T-cell (primary cell): Measurements from ENCODE around the gene GAS2L1. TPM values are rescaled to one million over a fixed set of nuclear protein-coding genes. Genes with fewer than 3 reads are reported as not detected.
"Not testable (repeated sequence)": the region's sequence is repeated elsewhere in the genome, so short reads cannot be mapped to it uniquely, and the experiment has no call there.

Experiments used
- ATAC-seq, 4 experiments: fragments of 200-7000 bp in 3 of 4; fragments of 150-1000 bp in 1 of 4; cut with Tn5 transposase; replicated peaks in 1 of 4; 1 replicate in 3 of 4; 2 replicates in 1 of 4; pipeline ENCODE4 v1.10.0; 2021; ENCODE audit warnings: moderate library complexity in 3 of 4, mild to moderate bottlenecking in 2 of 4, moderate number of reproducible peaks in 1 of 4
- CTCF ChIA-PET, 2 donors: fragments of 300-600 bp; sonication (Branson Sonifier 250); formaldehyde crosslinking; loops; one replicate each; lab custom pipeline; 2022; ENCODE audit warnings: antibody characterized with exemption in 2 of 2; lab: Charles Lee
- POLR2A ChIA-PET, 2 donors: fragments of 300-600 bp; sonication (Branson Sonifier 250); formaldehyde crosslinking; loops; one replicate each; lab custom pipeline; 2022; ENCODE audit warnings: antibody characterized with exemption in 2 of 2; lab: Charles Lee
- DNase-seq, 35 experiments: peaks; one replicate each; pipeline versions ENCODE4 v3.0.0 to v3.0.0-alpha.2; 2013 to 2023
- H3K27ac ChIP-seq: one replicate; pipeline ENCODE4 v1.5.1; 2013; ENCODE audit warnings: low read length
- H3K27me3 ChIP-seq, 2 experiments: replicated peaks in 1 of 2; 1 replicate in 1 of 2; 2 replicates in 1 of 2; pipeline versions ENCODE4 v1.6.1 to v1.7.0; 2013; ENCODE audit warnings: low read length in 1 of 2, mixed read lengths in 1 of 2; ENCODE audit not compliant: control insufficient read depth in 2 of 2, insufficient read depth in 2 of 2; ENCODE audit errors: extremely low read depth in 1 of 2
- H3K36me3 ChIP-seq, 2 donors: 1 replicate in 1 of 2; 2 replicates in 1 of 2; pipeline versions ENCODE4 v1.6.1 to v1.7.0; 2013; ENCODE audit warnings: low read length in 1 of 2; ENCODE audit not compliant: control insufficient read depth in 2 of 2, insufficient read depth in 1 of 2; ENCODE audit errors: extremely low read depth in 1 of 2
- H3K4me1 ChIP-seq, 2 experiments: 1 replicate in 1 of 2; 2 replicates in 1 of 2; pipeline versions ENCODE4 v1.6.1 to v1.7.0; 2013; ENCODE audit warnings: low read length in 2 of 2, mixed read lengths in 1 of 2; ENCODE audit not compliant: insufficient read depth in 2 of 2, control insufficient read depth in 1 of 2; ENCODE audit errors: extremely low read depth in 1 of 2
- H3K4me3 ChIP-seq, 2 donors: 1 replicate in 1 of 2; 2 replicates in 1 of 2; pipeline versions ENCODE4 v1.5.1 to v1.7.0; 2013; ENCODE audit warnings: mild to moderate bottlenecking in 2 of 2, low read length in 1 of 2, moderate library complexity in 1 of 2; ENCODE audit not compliant: control insufficient read depth in 1 of 2; ENCODE audit errors: extremely low read depth in 1 of 2
- H3K9me3 ChIP-seq: 2 replicates; pipeline ENCODE4 v1.7.0; 2013
- H3K27ac Mint-ChIP-seq, 2 donors: one replicate each; pipeline ENCODE4 v1.8.0; 2020 to 2021; ENCODE audit warnings: mild to moderate bottlenecking in 2 of 2, mixed read lengths in 2 of 2
- H3K27me3 Mint-ChIP-seq, 2 donors: one replicate each; pipeline ENCODE4 v1.8.0; 2021 to 2022; ENCODE audit warnings: mixed read lengths in 2 of 2
- H3K36me3 Mint-ChIP-seq: one replicate; pipeline ENCODE4 v1.8.0; 2021; ENCODE audit warnings: mixed read lengths
- H3K4me1 Mint-ChIP-seq, 3 donors: one replicate each; pipeline ENCODE4 v1.8.0; 2020 to 2022; ENCODE audit warnings: mixed read lengths in 3 of 3, mild to moderate bottlenecking in 1 of 3
- H3K4me3 Mint-ChIP-seq, 3 donors: one replicate each; pipeline ENCODE4 v1.8.0; 2020 to 2022; ENCODE audit warnings: mild to moderate bottlenecking in 3 of 3, mixed read lengths in 3 of 3, moderate library complexity in 3 of 3
- H3K9me3 Mint-ChIP-seq, 3 donors: one replicate each; pipeline ENCODE4 v1.8.0; 2020 to 2022; ENCODE audit warnings: mixed read lengths in 3 of 3
- WGBS: methylation state at CpG from one replicate; pipeline ENCODE4 v1.1.5; 2013; ENCODE audit warnings: missing lambda C conversion rate; ENCODE audit not compliant: insufficient coverage; 5-methylcytosine and 5-hydroxymethylcytosine counted together
- total RNA-seq, 35 experiments: library from RNA in 6 of 35; stranded (reverse) in 6 of 35; fragments of 120-200 nt in 1 of 35; gene quantifications; one replicate each; pipeline versions ENCODE4 v1.2.1 to v1.2.4 and lab custom pipeline; 2013 to 2026

Gene GAS2L1
- total RNA-seq, 5 donors from 2014 or later (not counting 1 experiment from before 2014, with no cell fraction given) = 0.53 to 1.2 (median 0.85) TPM

- POLR2A ChIA-PET = no interaction called here
Observed at GRCh38 chr22:29341849-29342127, 35.3 kb downstream of the GAS2L1 start.

GRCh38 chr22:29342177-29342576, 35.7 kb downstream of the GAS2L1 start:
- no peak overlapping the region for H3K4me3 Mint-ChIP-seq
- Histone ChIP-seq H3K4me1 (no peaks in the 10 kb centered on the region), H3K27ac (no peak overlapping the region), H3K9me3 (no peaks in the 10 kb centered on the region), H3K27me3 (no peaks in the 10 kb centered on the region), H3K36me3 (peaks cover 34 to 78% of the 10 kb centered on the region in 2 donors), H3K4me3 (no peak overlapping the region)
- H3K36me3 Mint-ChIP-seq = peaks cover 62% of the 10 kb centered on the region
- ATAC-seq = no peak
- ChIA-PET POLR2A (no interaction called here), CTCF (no interaction called here)
- WGBS = 100% methylated on average over 4 of the region's 6 CpGs
- H3K27ac Mint-ChIP-seq = no peak overlapping the region
- no peaks in the 10 kb centered on the region for H3K4me1 Mint-ChIP-seq
- DNase-seq = no peak
- H3K27me3 Mint-ChIP-seq = no peaks in the 10 kb centered on the region
- no peaks in the 10 kb centered on the region for H3K9me3 Mint-ChIP-seq

More at GRCh38 chr22:29341849-29342127, 35.3 kb downstream of the GAS2L1 start:
- Mint-ChIP-seq H3K36me3 (peaks cover 62% of the 10 kb centered on the region), H3K27ac (no peak overlapping the region), H3K4me3 (no peak overlapping the region), H3K9me3 (no peaks in the 10 kb centered on the region), H3K27me3 (no peaks in the 10 kb centered on the region), H3K4me1 (no peaks in the 10 kb centered on the region)
- Histone ChIP-seq H3K36me3 (peaks cover 34 to 78% of the 10 kb centered on the region in 2 donors), H3K27ac (no peak overlapping the region), H3K4me3 (no peak overlapping the region), H3K27me3 (no peaks in the 10 kb centered on the region), H3K9me3 (no peaks in the 10 kb centered on the region), H3K4me1 (no peaks in the 10 kb centered on the region)
- CTCF ChIA-PET = no interaction called here
- DNase-seq = no peak
- WGBS = 92% methylated on average over 2 of the region's 2 CpGs
- no peak for ATAC-seq

GRCh38 chr22:29342577-29343312, 36.3 kb downstream of the GAS2L1 start:
- ATAC-seq (no peak), DNase-seq (no peak)
- no peaks in the 10 kb centered on the region for H3K4me1 Mint-ChIP-seq
- H3K27ac Mint-ChIP-seq = no peak overlapping the region
- POLR2A ChIA-PET = no interaction called here
- Histone ChIP-seq H3K27ac (no peak overlapping the region), H3K36me3 (peaks cover 29 to 80% of the 10 kb centered on the region in 2 donors), H3K27me3 (no peaks in the 10 kb centered on the region), H3K4me3 (no peak overlapping the region), H3K4me1 (no peaks in the 10 kb centered on the region), H3K9me3 (no peaks in the 10 kb centered on the region)
- H3K27me3 Mint-ChIP-seq = no peaks in the 10 kb centered on the region
- H3K36me3 Mint-ChIP-seq = peaks cover 66% of the 10 kb centered on the region
- WGBS = 96% methylated on average over 8 of the region's 10 CpGs
- H3K9me3 Mint-ChIP-seq = no peaks in the 10 kb centered on the region
- no peak overlapping the region for H3K4me3 Mint-ChIP-seq
- CTCF ChIA-PET = no interaction called here

- ChIA-PET POLR2A (no interaction called here), CTCF (no interaction called here)
- DNase-seq = no peak
Observed at GRCh38 chr22:29343313-29343805, 36.9 kb downstream of the GAS2L1 start.

GRCh38 chr22:29344137-29344536, 37.7 kb downstream of the GAS2L1 start:
- POLR2A ChIA-PET = no interaction called here
- Histone ChIP-seq H3K4me3 (no peak overlapping the region), H3K27ac (no peak overlapping the region), H3K9me3 (no peaks in the 10 kb centered on the region), H3K27me3 (no peaks in the 10 kb centered on the region), H3K4me1 (no peaks in the 10 kb centered on the region), H3K36me3 (peaks cover 26 to 80% of the 10 kb centered on the region in 2 donors)
- ATAC-seq (no peak), DNase-seq (no peak)
- CTCF ChIA-PET = no interaction called here
- 97% methylated on average over 5 of the region's 5 CpGs for WGBS
- no peak overlapping the region for H3K4me3 Mint-ChIP-seq
- no peak overlapping the region for H3K27ac Mint-ChIP-seq
- H3K9me3 Mint-ChIP-seq = no peaks in the 10 kb centered on the region
- H3K36me3 Mint-ChIP-seq = peaks cover 66% of the 10 kb centered on the region
- H3K4me1 Mint-ChIP-seq = no peaks in the 10 kb centered on the region
- H3K27me3 Mint-ChIP-seq = no peaks in the 10 kb centered on the region

More at GRCh38 chr22:29343313-29343805, 36.9 kb downstream of the GAS2L1 start:
- H3K27ac Mint-ChIP-seq = no peak overlapping the region
- Histone ChIP-seq H3K27ac (no peak overlapping the region), H3K27me3 (no peaks in the 10 kb centered on the region), H3K36me3 (peaks cover 29 to 80% of the 10 kb centered on the region in 2 donors), H3K9me3 (no peaks in the 10 kb centered on the region), H3K4me3 (no peak overlapping the region), H3K4me1 (no peaks in the 10 kb centered on the region)
- H3K36me3 Mint-ChIP-seq = peaks cover 66% of the 10 kb centered on the region
- no peaks in the 10 kb centered on the region for H3K9me3 Mint-ChIP-seq
- H3K27me3 Mint-ChIP-seq = no peaks in the 10 kb centered on the region
- ATAC-seq = no peak
- WGBS = 83% methylated on average over 3 of the region's 7 CpGs
- H3K4me1 Mint-ChIP-seq = no peaks in the 10 kb centered on the region
- no peak overlapping the region for H3K4me3 Mint-ChIP-seq

- H3K9me3 ChIP-seq, H3K4me3 Mint-ChIP-seq, H3K27ac ChIP-seq, H3K4me3 ChIP-seq, H3K27me3 Mint-ChIP-seq, ATAC-seq, DNase-seq, H3K4me1 Mint-ChIP-seq, H3K27me3 ChIP-seq, H3K4me1 ChIP-seq, CTCF ChIA-PET, POLR2A ChIA-PET, H3K27ac Mint-ChIP-seq, H3K9me3 Mint-ChIP-seq: not testable (repeated sequence)
- peaks cover 22 to 81% of the 10 kb centered on the region in 2 donors for H3K36me3 ChIP-seq
- WGBS = 100% methylated on average over 3 of the region's 5 CpGs
- H3K36me3 Mint-ChIP-seq = peaks cover 61% of the 10 kb centered on the region
Observed at GRCh38 chr22:29344889-29345288, 38.4 kb downstream of the GAS2L1 start.
